Measurements from ENCODE around the gene ATP6V1B1. TPM values are rescaled to one million over a fixed set of nuclear protein-coding genes. Genes with fewer than 3 reads are reported as not detected.

ATP6V1B1 gene
- total and polyA plus RNA-seq, 12 donors, result 0.14 to 4.6 (median 0.69) TPM; not detected in 4

GRCh38 chr2:70895249-70895648, 40.5 kb upstream of the ATP6V1B1 start:
- peaks cover 0 to 6% of the 10 kb centered on the region in 2 donors for H3K4me1 ChIP-seq (replicated peaks in 1 of 2)
- TF ChIP-seq, protein P1, sequence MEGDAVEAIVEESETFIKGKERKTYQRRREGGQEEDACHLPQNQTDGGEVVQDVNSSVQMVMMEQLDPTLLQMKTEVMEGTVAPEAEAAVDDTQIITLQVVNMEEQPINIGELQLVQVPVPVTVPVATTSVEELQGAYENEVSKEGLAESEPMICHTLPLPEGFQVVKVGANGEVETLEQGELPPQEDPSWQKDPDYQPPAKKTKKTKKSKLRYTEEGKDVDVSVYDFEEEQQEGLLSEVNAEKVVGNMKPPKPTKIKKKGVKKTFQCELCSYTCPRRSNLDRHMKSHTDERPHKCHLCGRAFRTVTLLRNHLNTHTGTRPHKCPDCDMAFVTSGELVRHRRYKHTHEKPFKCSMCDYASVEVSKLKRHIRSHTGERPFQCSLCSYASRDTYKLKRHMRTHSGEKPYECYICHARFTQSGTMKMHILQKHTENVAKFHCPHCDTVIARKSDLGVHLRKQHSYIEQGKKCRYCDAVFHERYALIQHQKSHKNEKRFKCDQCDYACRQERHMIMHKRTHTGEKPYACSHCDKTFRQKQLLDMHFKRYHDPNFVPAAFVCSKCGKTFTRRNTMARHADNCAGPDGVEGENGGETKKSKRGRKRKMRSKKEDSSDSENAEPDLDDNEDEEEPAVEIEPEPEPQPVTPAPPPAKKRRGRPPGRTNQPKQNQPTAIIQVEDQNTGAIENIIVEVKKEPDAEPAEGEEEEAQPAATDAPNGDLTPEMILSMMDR (IDR thresholded peaks at IDR 0.05), result no peak
- no peak for TF ChIP-seq POLR2A (IDR thresholded peaks at IDR 0.05)
- H3K4me3 ChIP-seq, result no peak overlapping the region
- intact Hi-C loops (cut with DNase I), result no loop called here
- H3K9me3 ChIP-seq (replicated peaks in 1 of 3), result no peaks in the 10 kb centered on the region
- H3K36me3 ChIP-seq (replicated peaks in 1 of 2), result no peaks in the 10 kb centered on the region
- H3K27me3 ChIP-seq, result peaks cover 66% of the 10 kb centered on the region
- no peak overlapping the region for H3K27ac ChIP-seq
- WGBS, 4 donors, result 60 to 79% (median 73%) methylated on average over 2 to 3 of the region's 3 CpGs
- no peak for DNase-seq

DNA sequence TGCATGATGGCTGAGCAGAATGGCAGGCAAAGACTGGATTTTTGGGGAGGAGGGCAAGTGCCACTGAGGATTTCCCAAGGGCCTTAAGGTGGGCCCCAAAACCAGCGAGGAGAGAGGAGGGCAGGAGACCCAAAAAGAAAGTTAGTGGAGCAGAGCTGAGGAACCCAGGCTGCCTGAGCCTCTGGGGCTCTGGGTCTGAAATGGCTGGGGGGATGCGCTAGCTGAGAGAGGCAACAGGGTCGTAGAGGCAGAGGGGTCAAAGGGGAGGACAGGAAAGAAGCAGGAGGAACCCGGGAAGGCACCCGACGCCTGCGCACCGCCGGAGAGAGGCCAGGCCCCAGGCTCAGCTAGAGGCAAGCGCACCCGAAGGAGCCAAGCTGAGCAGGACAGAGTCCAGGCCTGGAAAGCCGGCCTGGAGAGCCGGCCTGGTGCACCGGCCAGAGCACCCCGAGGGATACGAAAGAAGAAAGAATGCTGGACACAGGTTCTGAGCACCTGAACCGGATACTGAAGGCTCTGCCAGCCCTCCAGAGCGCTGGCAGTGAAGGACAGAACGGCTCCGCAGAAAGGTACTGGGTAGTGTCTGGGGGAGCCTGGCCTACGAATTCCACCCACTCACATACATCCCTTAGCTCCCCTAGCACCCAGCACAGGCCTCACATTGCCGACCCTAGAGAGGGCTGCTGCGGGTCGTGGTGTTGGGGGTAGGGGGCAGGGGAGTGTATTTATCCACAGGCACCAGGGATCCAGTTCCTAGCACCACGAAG, 39.5 kb upstream of the ATP6V1B1 start:
- WGBS, 4 donors, result 34 to 45% (median 44%) methylated on average over 19 to 25 of the region's 25 CpGs
- Histone ChIP-seq H3K4me3 (no peak overlapping the region), H3K9me3 (replicated peaks in 1 of 3) (no peaks in the 10 kb centered on the region), H3K36me3 (replicated peaks in 1 of 2) (no peaks in the 10 kb centered on the region), H3K27ac (no peak overlapping the region), H3K27me3 (peaks cover 66% of the 10 kb centered on the region), H3K4me1 (replicated peaks in 1 of 2) (peaks cover 6 to 15% of the 10 kb centered on the region in 2 donors)
- no peak for DNase-seq
- no peak for TF ChIP-seq POLR2A (IDR thresholded peaks at IDR 0.05)
- TF ChIP-seq, protein P1 (IDR thresholded peaks at IDR 0.05), result no peak
- intact Hi-C loops (cut with DNase I), result no loop called here

GRCh38 chr2:70896765-70897202, 38.9 kb upstream of the ATP6V1B1 start:
- H3K4me1 ChIP-seq (replicated peaks in 1 of 2), result peaks cover 6 to 15% of the 10 kb centered on the region in 2 donors
- 13 to 28% (median 24%) methylated on average over 12 to 16 of the region's 16 CpGs for WGBS, 4 donors
- intact Hi-C loops (cut with DNase I), result no loop called here
- H3K27ac ChIP-seq, result no peak overlapping the region
- no peak for TF ChIP-seq POLR2A (IDR thresholded peaks at IDR 0.05)
- TF ChIP-seq, protein P1 (IDR thresholded peaks at IDR 0.05), result no peak
- no peaks in the 10 kb centered on the region for H3K9me3 ChIP-seq (replicated peaks in 1 of 3)
- no peak overlapping the region for H3K4me3 ChIP-seq
- no peak for DNase-seq
- no peaks in the 10 kb centered on the region for H3K36me3 ChIP-seq (replicated peaks in 1 of 2)
- peaks cover 69% of the 10 kb centered on the region for H3K27me3 ChIP-seq

DNA sequence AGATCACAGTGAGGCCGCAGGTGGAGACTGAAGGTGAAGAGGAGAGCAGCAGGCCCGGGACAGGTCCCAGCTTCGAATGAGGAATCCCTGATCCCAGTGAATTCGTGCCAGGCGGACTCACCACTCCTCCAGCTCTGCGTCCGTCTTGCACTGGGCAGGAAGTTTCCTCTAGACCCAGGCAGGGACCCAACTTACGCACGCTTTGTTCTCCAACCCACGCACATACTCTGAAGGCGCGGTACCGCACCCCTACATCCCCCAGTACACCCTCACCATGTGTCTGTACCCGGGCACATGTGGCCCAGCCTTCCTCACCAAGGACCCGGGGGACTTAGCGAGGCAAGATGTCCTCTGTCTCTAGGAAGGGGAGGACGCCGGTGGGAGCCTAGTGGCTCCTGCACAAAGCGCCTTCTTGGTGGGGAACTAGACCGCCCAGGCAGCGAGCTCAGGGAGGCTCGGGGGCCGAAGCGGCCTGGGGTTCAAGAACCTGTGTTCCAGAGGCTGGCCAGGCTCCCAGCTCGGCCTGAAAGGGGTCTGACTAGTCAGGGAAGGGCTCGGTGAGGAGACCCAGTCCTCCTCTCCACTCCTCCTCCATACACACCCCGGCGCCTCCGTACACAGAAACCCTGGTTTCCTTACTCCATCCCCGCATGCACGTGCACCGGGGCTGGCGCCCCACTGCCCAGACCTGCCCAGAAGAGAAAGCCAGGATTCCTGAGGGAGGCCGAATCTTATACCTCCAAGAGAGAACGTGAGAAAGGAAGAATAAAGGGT, 38.3 kb upstream of the ATP6V1B1 start:
- Histone ChIP-seq H3K27ac (no peak overlapping the region), H3K4me1 (replicated peaks in 1 of 2) (peaks cover 6 to 15% of the 10 kb centered on the region in 2 donors), H3K36me3 (replicated peaks in 1 of 2) (no peaks in the 10 kb centered on the region), H3K4me3 (no peak overlapping the region), H3K27me3 (peaks cover 66% of the 10 kb centered on the region), H3K9me3 (replicated peaks in 1 of 3) (no peaks in the 10 kb centered on the region)
- TF ChIP-seq, protein P1 (IDR thresholded peaks at IDR 0.05), result no peak
- TF ChIP-seq POLR2A (IDR thresholded peaks at IDR 0.05), result no peak
- DNase-seq, result no peak
- intact Hi-C loops (cut with DNase I), result no loop called here
- WGBS, 4 donors, result 21 to 31% (median 26%) methylated on average over 26 to 35 of the region's 35 CpGs
